Tibial nerve (tissue), 4 donors: Measurements from ENCODE around the gene OR51B5.
"Not testable (repeated sequence)": the region's sequence is repeated elsewhere in the genome, so short reads cannot be mapped to it uniquely, and the experiment has no call there.

Experiments
- EP300 ChIP-seq, 2 donors: sonication (generic); formaldehyde crosslinking; IDR thresholded peaks; one replicate each; pipeline ENCODE4 v1.6.1; 2017; ENCODE audit warnings: antibody characterized with exemption in 2 of 2, mild to moderate bottlenecking in 1 of 2
- POLR2A ChIP-seq, 2 donors: fragments of 450-650 bp; IDR thresholded peaks; one replicate each; pipeline ENCODE4 v1.6.1; 2017; ENCODE audit warnings: antibody characterized with exemption in 2 of 2, mild to moderate bottlenecking in 2 of 2, moderate library complexity in 2 of 2
- TF ChIP-seq, protein P1 (sequence below), 5 experiments: fragments of 200-600 bp in 3 of 5; fragments of 450-650 bp in 2 of 5; sonication (generic) in 3 of 5; IDR thresholded peaks; one replicate each; pipeline ENCODE4 v1.5.1; 2016 to 2019; ENCODE audit warnings: antibody characterized with exemption in 5 of 5, mild to moderate bottlenecking in 3 of 5, moderate library complexity in 2 of 5

DNA sequence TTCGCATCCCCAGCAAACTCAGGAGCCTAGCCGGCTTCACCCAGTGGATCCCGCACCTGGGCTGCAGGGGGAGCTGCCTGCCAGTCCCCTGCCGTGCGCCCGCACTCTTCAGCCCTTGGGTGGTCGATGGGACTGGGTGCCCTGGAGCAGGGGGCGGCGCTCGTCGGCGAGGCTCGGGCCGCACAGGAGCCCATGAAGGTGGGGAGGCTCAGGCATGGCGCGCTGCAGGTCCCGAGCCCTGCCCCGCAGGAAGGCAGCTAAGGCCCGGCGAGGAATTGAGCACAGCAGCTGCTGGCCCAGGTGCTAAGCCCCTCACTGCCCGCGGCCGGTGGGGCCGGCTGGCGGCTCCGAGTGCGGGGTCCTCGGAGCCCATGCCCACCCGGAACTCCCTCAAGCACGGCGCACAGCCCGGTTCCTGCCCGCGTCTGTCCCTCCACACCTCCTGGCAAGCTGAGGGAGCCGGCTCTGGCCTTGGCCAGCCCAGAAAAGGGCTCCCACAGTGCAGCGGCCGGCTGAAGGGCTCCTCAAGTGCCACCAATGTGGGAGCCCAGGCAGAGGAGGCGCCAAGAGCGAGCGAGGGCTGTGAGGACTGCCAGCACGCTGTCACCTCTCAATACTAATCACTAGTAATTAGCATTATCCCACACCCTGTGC is 48.9 kb downstream of the OR51B5 start:
- TF ChIP-seq, protein P1, sequence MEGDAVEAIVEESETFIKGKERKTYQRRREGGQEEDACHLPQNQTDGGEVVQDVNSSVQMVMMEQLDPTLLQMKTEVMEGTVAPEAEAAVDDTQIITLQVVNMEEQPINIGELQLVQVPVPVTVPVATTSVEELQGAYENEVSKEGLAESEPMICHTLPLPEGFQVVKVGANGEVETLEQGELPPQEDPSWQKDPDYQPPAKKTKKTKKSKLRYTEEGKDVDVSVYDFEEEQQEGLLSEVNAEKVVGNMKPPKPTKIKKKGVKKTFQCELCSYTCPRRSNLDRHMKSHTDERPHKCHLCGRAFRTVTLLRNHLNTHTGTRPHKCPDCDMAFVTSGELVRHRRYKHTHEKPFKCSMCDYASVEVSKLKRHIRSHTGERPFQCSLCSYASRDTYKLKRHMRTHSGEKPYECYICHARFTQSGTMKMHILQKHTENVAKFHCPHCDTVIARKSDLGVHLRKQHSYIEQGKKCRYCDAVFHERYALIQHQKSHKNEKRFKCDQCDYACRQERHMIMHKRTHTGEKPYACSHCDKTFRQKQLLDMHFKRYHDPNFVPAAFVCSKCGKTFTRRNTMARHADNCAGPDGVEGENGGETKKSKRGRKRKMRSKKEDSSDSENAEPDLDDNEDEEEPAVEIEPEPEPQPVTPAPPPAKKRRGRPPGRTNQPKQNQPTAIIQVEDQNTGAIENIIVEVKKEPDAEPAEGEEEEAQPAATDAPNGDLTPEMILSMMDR (IDR thresholded peaks at IDR 0.05), result not testable (repeated sequence)
- not testable (repeated sequence) for TF ChIP-seq POLR2A, EP300 (IDR thresholded peaks at IDR 0.05)
